ENCODE data around the gene UBN2.

DNA sequence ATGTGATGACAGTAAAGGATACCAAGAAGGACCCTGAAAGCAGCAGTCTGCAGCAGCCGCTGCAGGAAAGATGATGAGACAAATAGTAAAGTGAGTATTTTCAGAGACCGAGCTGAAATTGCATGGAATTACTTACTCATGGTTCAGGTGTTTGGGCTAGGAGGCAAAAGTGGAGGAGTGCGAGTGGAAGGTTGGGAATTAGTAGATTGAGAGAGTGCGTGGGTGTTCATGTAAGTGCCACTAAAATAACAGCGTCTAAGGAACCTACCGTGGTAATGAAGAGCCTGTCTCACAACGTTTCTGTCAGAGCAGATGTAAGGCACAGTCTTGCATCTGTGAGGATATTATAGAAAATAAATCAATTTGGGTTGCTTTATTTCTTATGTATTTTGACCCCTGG, 61.8 kb downstream of the UBN2 start:
- TF ChIP-seq, protein P1, sequence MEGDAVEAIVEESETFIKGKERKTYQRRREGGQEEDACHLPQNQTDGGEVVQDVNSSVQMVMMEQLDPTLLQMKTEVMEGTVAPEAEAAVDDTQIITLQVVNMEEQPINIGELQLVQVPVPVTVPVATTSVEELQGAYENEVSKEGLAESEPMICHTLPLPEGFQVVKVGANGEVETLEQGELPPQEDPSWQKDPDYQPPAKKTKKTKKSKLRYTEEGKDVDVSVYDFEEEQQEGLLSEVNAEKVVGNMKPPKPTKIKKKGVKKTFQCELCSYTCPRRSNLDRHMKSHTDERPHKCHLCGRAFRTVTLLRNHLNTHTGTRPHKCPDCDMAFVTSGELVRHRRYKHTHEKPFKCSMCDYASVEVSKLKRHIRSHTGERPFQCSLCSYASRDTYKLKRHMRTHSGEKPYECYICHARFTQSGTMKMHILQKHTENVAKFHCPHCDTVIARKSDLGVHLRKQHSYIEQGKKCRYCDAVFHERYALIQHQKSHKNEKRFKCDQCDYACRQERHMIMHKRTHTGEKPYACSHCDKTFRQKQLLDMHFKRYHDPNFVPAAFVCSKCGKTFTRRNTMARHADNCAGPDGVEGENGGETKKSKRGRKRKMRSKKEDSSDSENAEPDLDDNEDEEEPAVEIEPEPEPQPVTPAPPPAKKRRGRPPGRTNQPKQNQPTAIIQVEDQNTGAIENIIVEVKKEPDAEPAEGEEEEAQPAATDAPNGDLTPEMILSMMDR (conservative IDR thresholded peaks at IDR 0.05; ENCODE audit: low read length): no peak
- no peak for TF ChIP-seq EZH2phosphoT487 (IDR thresholded peaks at IDR 0.05; ENCODE audit: borderline replicate concordance, low read depth, low read length)
